Measurements from ENCODE around the gene RALGAPA2.

Gene RALGAPA2

DNA sequence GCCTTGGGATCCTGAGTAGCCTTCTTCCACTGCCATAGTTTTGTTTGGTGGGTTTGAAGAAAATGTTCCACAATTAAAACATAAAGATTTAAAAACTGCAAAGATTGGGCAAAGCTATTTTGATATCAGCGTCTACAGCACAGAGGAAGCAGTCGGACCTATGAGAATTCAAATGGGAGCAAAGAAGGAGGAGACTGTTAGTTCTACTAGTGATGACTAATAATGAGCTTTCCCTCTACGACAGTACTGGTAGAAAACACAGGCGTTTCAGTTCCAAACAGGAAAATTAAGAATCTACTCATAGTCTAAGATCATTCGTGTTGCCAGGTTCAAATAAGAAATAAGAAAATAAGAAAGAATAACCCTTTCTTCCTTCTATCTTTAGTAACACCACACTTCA, 223.4 kb downstream of the RALGAPA2 start:
- no peak for ATAC-seq

DNA sequence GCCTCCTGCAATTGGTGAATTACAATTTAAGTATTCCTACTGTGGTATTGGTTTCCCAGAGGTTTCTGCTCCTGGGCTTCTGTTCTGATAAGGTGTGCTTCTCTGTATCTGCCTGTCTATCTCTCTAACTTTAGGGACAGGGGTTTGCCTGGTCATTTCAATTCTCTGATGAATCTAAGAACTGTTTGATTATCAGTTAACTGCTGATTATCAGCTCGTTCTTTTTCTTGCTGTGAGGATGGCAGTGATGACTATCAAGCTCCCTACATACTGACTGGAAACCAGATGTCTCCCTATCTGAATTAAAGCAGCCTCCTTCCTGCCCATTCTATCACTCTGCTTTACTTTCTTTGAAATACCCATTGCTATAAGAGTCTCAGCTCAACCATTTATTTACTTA, 224.1 kb downstream of the RALGAPA2 start:
- TF ChIP-seq, protein P1, sequence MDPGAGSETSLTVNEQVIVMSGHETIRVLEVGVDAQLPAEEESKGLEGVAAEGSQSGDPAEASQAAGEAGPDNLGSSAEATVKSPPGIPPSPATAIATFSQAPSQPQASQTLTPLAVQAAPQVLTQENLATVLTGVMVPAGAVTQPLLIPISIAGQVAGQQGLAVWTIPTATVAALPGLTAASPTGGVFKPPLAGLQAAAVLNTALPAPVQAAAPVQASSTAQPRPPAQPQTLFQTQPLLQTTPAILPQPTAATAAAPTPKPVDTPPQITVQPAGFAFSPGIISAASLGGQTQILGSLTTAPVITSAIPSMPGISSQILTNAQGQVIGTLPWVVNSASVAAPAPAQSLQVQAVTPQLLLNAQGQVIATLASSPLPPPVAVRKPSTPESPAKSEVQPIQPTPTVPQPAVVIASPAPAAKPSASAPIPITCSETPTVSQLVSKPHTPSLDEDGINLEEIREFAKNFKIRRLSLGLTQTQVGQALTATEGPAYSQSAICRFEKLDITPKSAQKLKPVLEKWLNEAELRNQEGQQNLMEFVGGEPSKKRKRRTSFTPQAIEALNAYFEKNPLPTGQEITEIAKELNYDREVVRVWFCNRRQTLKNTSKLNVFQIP (CRISPR knock-in tag; IDR thresholded peaks at IDR 0.05; ENCODE audit: borderline replicate concordance, low read depth): no peak
- TF ChIP-seq TCF4 (CRISPR knock-in tag; IDR thresholded peaks at IDR 0.05; ENCODE audit: borderline replicate concordance): peak; percentile 18; the same call in 1 of the 2 replicates
- no peak for ATAC-seq

More for the DNA sequence above, 223.4 kb downstream of the RALGAPA2 start:
- TF ChIP-seq ZNF70 (CRISPR knock-in tag; IDR thresholded peaks at IDR 0.05): no peak
- TF ChIP-seq TCF4 (CRISPR knock-in tag; IDR thresholded peaks at IDR 0.05; ENCODE audit: borderline replicate concordance): no peak
- TF ChIP-seq SNAI2 (CRISPR knock-in tag; IDR thresholded peaks at IDR 0.05): no peak
- no peak for TF ChIP-seq RARB (CRISPR knock-in tag; IDR thresholded peaks at IDR 0.05)
- TF ChIP-seq PPARA (CRISPR knock-in tag; IDR thresholded peaks at IDR 0.05; ENCODE audit: borderline replicate concordance): no peak
- TF ChIP-seq BACH2 (CRISPR knock-in tag; IDR thresholded peaks at IDR 0.05; ENCODE audit: borderline replicate concordance): no peak
- TF ChIP-seq GLIS3 (CRISPR knock-in tag; IDR thresholded peaks at IDR 0.05): no peak
- no peak for TF ChIP-seq ESRRG (CRISPR knock-in tag; IDR thresholded peaks at IDR 0.05)
- TF ChIP-seq ARNTL (CRISPR knock-in tag; IDR thresholded peaks at IDR 0.05; ENCODE audit: borderline replicate concordance, low read depth): no peak
- TF ChIP-seq, protein P2, sequence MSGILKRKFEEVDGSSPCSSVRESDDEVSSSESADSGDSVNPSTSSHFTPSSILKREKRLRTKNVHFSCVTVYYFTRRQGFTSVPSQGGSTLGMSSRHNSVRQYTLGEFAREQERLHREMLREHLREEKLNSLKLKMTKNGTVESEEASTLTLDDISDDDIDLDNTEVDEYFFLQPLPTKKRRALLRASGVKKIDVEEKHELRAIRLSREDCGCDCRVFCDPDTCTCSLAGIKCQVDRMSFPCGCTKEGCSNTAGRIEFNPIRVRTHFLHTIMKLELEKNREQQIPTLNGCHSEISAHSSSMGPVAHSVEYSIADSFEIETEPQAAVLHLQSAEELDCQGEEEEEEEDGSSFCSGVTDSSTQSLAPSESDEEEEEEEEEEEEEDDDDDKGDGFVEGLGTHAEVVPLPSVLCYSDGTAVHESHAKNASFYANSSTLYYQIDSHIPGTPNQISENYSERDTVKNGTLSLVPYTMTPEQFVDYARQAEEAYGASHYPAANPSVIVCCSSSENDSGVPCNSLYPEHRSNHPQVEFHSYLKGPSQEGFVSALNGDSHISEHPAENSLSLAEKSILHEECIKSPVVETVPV (CRISPR knock-in tag; IDR thresholded peaks at IDR 0.05): no peak
- TF ChIP-seq ZNF565 (CRISPR knock-in tag; conservative IDR thresholded peaks at IDR 0.05; ENCODE audit: low read depth): no peak
- TF ChIP-seq, protein P3, sequence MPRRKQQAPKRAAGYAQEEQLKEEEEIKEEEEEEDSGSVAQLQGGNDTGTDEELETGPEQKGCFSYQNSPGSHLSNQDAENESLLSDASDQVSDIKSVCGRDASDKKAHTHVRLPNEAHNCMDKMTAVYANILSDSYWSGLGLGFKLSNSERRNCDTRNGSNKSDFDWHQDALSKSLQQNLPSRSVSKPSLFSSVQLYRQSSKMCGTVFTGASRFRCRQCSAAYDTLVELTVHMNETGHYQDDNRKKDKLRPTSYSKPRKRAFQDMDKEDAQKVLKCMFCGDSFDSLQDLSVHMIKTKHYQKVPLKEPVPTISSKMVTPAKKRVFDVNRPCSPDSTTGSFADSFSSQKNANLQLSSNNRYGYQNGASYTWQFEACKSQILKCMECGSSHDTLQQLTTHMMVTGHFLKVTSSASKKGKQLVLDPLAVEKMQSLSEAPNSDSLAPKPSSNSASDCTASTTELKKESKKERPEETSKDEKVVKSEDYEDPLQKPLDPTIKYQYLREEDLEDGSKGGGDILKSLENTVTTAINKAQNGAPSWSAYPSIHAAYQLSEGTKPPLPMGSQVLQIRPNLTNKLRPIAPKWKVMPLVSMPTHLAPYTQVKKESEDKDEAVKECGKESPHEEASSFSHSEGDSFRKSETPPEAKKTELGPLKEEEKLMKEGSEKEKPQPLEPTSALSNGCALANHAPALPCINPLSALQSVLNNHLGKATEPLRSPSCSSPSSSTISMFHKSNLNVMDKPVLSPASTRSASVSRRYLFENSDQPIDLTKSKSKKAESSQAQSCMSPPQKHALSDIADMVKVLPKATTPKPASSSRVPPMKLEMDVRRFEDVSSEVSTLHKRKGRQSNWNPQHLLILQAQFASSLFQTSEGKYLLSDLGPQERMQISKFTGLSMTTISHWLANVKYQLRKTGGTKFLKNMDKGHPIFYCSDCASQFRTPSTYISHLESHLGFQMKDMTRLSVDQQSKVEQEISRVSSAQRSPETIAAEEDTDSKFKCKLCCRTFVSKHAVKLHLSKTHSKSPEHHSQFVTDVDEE (CRISPR knock-in tag; IDR thresholded peaks at IDR 0.05): no peak
- no peak for TF ChIP-seq ZFP30 (CRISPR knock-in tag; IDR thresholded peaks at IDR 0.05)
- TF ChIP-seq TOX (CRISPR knock-in tag; IDR thresholded peaks at IDR 0.05; ENCODE audit: borderline replicate concordance): no peak
- TF ChIP-seq, protein P4, sequence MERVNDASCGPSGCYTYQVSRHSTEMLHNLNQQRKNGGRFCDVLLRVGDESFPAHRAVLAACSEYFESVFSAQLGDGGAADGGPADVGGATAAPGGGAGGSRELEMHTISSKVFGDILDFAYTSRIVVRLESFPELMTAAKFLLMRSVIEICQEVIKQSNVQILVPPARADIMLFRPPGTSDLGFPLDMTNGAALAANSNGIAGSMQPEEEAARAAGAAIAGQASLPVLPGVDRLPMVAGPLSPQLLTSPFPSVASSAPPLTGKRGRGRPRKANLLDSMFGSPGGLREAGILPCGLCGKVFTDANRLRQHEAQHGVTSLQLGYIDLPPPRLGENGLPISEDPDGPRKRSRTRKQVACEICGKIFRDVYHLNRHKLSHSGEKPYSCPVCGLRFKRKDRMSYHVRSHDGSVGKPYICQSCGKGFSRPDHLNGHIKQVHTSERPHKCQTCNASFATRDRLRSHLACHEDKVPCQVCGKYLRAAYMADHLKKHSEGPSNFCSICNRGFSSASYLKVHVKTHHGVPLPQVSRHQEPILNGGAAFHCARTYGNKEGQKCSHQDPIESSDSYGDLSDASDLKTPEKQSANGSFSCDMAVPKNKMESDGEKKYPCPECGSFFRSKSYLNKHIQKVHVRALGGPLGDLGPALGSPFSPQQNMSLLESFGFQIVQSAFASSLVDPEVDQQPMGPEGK (CRISPR knock-in tag; IDR thresholded peaks at IDR 0.05; ENCODE audit: borderline replicate concordance): no peak
- TF ChIP-seq, protein P1 (CRISPR knock-in tag; IDR thresholded peaks at IDR 0.05; ENCODE audit: borderline replicate concordance, low read depth): no peak
- TF ChIP-seq, protein P5, sequence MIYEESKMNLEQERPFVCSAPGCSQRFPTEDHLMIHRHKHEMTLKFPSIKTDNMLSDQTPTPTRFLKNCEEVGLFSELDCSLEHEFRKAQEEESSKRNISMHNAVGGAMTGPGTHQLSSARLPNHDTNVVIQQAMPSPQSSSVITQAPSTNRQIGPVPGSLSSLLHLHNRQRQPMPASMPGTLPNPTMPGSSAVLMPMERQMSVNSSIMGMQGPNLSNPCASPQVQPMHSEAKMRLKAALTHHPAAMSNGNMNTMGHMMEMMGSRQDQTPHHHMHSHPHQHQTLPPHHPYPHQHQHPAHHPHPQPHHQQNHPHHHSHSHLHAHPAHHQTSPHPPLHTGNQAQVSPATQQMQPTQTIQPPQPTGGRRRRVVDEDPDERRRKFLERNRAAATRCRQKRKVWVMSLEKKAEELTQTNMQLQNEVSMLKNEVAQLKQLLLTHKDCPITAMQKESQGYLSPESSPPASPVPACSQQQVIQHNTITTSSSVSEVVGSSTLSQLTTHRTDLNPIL (CRISPR knock-in tag; IDR thresholded peaks at IDR 0.05; ENCODE audit: low read depth): no peak

DNA sequence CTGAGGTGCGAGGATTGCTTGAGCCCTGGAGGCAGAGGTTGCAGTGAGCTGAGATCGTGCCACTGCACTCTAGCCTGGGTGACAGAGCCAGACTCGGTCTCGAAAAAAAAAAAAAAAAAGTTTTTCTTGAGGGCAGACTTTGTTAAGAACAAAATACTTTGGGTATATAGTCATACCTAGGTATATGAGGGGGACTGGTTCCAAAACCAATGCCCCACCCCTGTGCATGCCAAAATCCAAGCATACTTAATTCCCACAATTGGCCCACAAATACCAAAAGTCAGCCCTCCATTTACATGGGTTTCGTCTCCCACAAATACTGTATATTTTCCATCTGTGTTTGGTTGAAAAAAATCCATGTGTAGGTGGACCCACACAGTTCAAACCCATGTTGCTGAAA, 224.6 kb downstream of the RALGAPA2 start:
- no peak for ATAC-seq
- TF ChIP-seq, protein P5 (CRISPR knock-in tag; IDR thresholded peaks at IDR 0.05; ENCODE audit: low read depth): no peak
- no peak for TF ChIP-seq ZFP3 (CRISPR knock-in tag; IDR thresholded peaks at IDR 0.05)
- TF ChIP-seq SNAI2 (CRISPR knock-in tag; IDR thresholded peaks at IDR 0.05): no peak
- no peak for TF ChIP-seq TOX (CRISPR knock-in tag; IDR thresholded peaks at IDR 0.05; ENCODE audit: borderline replicate concordance)
- TF ChIP-seq ZNF565 (CRISPR knock-in tag; conservative IDR thresholded peaks at IDR 0.05; ENCODE audit: low read depth): no peak
- TF ChIP-seq, protein P1 (CRISPR knock-in tag; IDR thresholded peaks at IDR 0.05; ENCODE audit: borderline replicate concordance, low read depth): no peak
- no peak for TF ChIP-seq CSDC2 (CRISPR knock-in tag; IDR thresholded peaks at IDR 0.05)
- TF ChIP-seq GLIS3 (CRISPR knock-in tag; IDR thresholded peaks at IDR 0.05): no peak
- no peak for TF ChIP-seq ZFP30 (CRISPR knock-in tag; IDR thresholded peaks at IDR 0.05)
- no peak for TF ChIP-seq ESRRG (CRISPR knock-in tag; IDR thresholded peaks at IDR 0.05)
- TF ChIP-seq, protein P2 (CRISPR knock-in tag; IDR thresholded peaks at IDR 0.05): no peak
- TF ChIP-seq ZNF70 (CRISPR knock-in tag; IDR thresholded peaks at IDR 0.05): no peak
- no peak for TF ChIP-seq ZC3H10 (CRISPR knock-in tag; IDR thresholded peaks at IDR 0.05)
- TF ChIP-seq ZNF8 (CRISPR knock-in tag; IDR thresholded peaks at IDR 0.05): no peak
